IPS-18a (cell line): ENCODE measurements around the gene SLC6A18.

Source experiments
- H3K27ac ChIP-seq: one replicate; pipeline ENCODE4 v1.5.1; 2013; ENCODE audit warnings: low read length
- H3K27me3 ChIP-seq: one replicate; pipeline ENCODE4 v1.6.1; 2013; ENCODE audit warnings: mild to moderate bottlenecking, low read length; ENCODE audit not compliant: control insufficient read depth, insufficient read depth
- H3K36me3 ChIP-seq: one replicate; pipeline ENCODE4 v1.6.1; 2013; ENCODE audit warnings: low read depth, low read length; ENCODE audit not compliant: control insufficient read depth
- H3K4me1 ChIP-seq: one replicate; pipeline ENCODE4 v1.6.1; 2013; ENCODE audit warnings: low read depth, low read length; ENCODE audit not compliant: control insufficient read depth
- H3K4me3 ChIP-seq: one replicate; pipeline ENCODE4 v1.5.1; 2013; ENCODE audit warnings: low read length
- H3K9ac ChIP-seq: one replicate; pipeline ENCODE4 v1.6.1; 2013; ENCODE audit warnings: mild to moderate bottlenecking, low read length, moderate library complexity
- H3K9me3 ChIP-seq: one replicate; pipeline ENCODE4 v1.6.1; 2013; ENCODE audit warnings: low read depth, low read length; ENCODE audit not compliant: control insufficient read depth

The SLC6A18 gene

GRCh38 chr5:1189269-1189668, 35.9 kb upstream of the SLC6A18 start:
- Histone ChIP-seq H3K4me3 (no peak overlapping the region), H3K27ac (no peak overlapping the region), H3K4me1 (no peaks in the 10 kb centered on the region), H3K27me3 (peaks cover 5% of the 10 kb centered on the region), H3K9ac (no peak overlapping the region), H3K36me3 (no peaks in the 10 kb centered on the region), H3K9me3 (no peaks in the 10 kb centered on the region)

DNA sequence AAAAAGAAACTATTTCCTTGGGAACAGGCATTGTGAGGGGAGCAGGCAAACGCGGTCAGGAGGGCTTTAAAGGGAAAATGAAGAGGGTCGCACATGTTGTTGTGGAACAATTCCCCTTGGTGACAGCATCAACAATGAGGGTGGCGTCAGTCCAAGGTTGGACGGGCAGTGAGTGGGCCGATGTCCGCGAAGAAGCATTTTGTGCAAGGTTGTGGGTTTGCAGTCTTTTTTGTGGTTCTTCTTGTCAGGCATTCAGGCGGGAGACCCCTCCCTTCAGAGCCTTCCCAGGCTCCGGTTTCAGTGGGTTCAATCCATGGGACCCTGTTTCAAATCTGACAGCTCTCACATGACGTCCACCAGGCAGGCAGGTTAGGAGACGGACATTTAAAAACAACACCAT, 34.9 kb upstream of the SLC6A18 start:
- no peaks in the 10 kb centered on the region for H3K36me3 ChIP-seq
- H3K4me1 ChIP-seq, result no peaks in the 10 kb centered on the region
- H3K9ac ChIP-seq, result no peak overlapping the region
- H3K27ac ChIP-seq, result no peak overlapping the region
- H3K4me3 ChIP-seq, result no peak overlapping the region
- no peaks in the 10 kb centered on the region for H3K9me3 ChIP-seq
- peaks cover 5% of the 10 kb centered on the region for H3K27me3 ChIP-seq

GRCh38 chr5:1190837-1191239, 34.3 kb upstream of the SLC6A18 start:
- Histone ChIP-seq H3K27me3 (peaks cover 5% of the 10 kb centered on the region), H3K9ac (no peak overlapping the region), H3K27ac (no peak overlapping the region), H3K36me3 (no peaks in the 10 kb centered on the region), H3K9me3 (no peaks in the 10 kb centered on the region), H3K4me3 (no peak overlapping the region), H3K4me1 (no peaks in the 10 kb centered on the region)

DNA sequence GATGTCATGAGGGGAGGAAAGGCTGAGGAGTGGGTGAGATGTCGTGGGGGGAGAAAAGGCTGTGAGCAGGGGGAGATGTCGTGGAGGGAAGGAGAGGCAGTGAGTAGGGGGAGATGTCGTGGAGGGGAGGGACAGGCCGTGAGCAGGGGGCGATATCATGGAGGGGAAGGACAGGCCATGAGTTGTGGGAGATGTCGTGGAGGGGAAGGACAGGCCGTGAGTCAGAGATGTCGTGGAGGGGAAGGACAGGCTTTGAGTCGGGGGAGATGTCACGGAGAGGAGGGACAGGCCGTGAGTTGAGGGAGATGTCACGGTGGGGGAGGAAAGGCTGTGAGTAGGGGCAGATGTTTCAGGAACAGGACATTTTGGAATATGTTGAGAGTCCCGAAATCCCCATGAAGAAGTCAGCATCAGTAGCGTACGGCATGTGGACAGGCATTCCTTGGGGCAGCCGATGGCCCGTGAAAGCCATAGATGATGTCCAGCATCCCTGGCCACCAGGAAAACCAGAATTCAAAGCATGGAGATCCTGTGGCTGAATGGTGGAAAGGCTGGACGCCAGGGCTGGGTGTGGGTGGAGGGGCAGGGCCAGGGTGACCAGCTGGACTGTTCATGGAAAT, 32.1 kb upstream of the SLC6A18 start:
- H3K4me3 ChIP-seq, result no peak overlapping the region
- no peak overlapping the region for H3K9ac ChIP-seq

DNA sequence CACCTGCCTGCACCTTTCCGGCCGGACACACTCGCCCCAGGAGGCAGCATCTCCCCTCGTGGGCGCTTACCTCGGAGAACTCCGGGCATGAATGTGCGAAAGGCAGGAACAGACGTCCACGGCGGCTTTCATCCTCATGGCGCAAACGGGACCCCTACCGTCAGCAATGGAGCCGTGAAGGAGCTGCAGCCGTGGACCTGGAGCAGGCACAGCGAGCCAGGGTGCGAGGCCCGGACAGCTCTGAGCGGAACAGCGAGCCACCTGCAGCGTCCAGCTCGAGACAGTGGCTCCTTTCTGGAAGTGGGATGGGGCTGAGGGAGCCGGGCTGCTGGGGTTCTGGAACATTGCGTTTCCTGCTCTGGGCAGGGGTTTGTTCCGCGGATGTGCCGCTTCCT, 31.6 kb upstream of the SLC6A18 start:
- Histone ChIP-seq H3K4me3 (no peak overlapping the region), H3K36me3 (no peaks in the 10 kb centered on the region), H3K9ac (no peak overlapping the region), H3K27ac (no peak overlapping the region), H3K9me3 (no peaks in the 10 kb centered on the region), H3K4me1 (no peaks in the 10 kb centered on the region), H3K27me3 (peaks cover 5% of the 10 kb centered on the region)

More for the DNA sequence above, 32.1 kb upstream of the SLC6A18 start:
- no peak overlapping the region for H3K27ac ChIP-seq
- no peaks in the 10 kb centered on the region for H3K9me3 ChIP-seq
- no peaks in the 10 kb centered on the region for H3K4me1 ChIP-seq
- no peaks in the 10 kb centered on the region for H3K36me3 ChIP-seq
- peaks cover 5% of the 10 kb centered on the region for H3K27me3 ChIP-seq

- H3K27me3 ChIP-seq, result peaks cover 5% of the 10 kb centered on the region
- no peaks in the 10 kb centered on the region for H3K36me3 ChIP-seq
- no peak overlapping the region for H3K9ac ChIP-seq
- no peak overlapping the region for H3K27ac ChIP-seq
- no peaks in the 10 kb centered on the region for H3K9me3 ChIP-seq
- H3K4me3 ChIP-seq, result no peak overlapping the region
- H3K4me1 ChIP-seq, result no peaks in the 10 kb centered on the region
Observed at GRCh38 chr5:1194378-1194777, 30.8 kb upstream of the SLC6A18 start.

DNA sequence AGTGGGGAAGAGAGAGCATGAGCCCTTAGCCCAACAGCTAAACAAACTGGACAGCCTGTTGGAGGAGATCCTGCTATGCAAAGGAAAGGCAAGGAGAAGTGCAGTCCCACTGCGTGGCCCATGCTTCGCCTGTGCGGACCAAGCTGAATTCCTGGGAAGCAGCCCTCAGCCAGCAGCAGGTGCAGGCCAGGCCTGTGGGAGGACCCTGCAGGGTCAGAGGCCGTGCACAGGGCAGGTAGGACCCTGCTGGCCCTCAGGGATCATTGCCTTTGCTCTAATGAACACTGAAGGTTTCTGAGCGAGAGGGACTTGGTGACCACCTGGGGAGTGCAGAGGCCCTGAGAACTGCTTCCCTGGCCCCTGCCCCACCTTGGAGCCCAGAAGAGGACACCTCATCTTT, 29.7 kb upstream of the SLC6A18 start:
- Histone ChIP-seq H3K9ac (no peak overlapping the region), H3K27me3 (peaks cover 5% of the 10 kb centered on the region), H3K27ac (no peak overlapping the region), H3K9me3 (no peaks in the 10 kb centered on the region), H3K36me3 (no peaks in the 10 kb centered on the region), H3K4me1 (no peaks in the 10 kb centered on the region), H3K4me3 (no peak overlapping the region)

- no peaks in the 10 kb centered on the region for H3K9me3 ChIP-seq
- H3K36me3 ChIP-seq, result no peaks in the 10 kb centered on the region
- no peak overlapping the region for H3K9ac ChIP-seq
- no peaks in the 10 kb centered on the region for H3K4me1 ChIP-seq
- no peak overlapping the region for H3K4me3 ChIP-seq
- H3K27ac ChIP-seq, result no peak overlapping the region
- peaks cover 5% of the 10 kb centered on the region for H3K27me3 ChIP-seq
Observed at GRCh38 chr5:1195916-1196315, 29.3 kb upstream of the SLC6A18 start.

DNA sequence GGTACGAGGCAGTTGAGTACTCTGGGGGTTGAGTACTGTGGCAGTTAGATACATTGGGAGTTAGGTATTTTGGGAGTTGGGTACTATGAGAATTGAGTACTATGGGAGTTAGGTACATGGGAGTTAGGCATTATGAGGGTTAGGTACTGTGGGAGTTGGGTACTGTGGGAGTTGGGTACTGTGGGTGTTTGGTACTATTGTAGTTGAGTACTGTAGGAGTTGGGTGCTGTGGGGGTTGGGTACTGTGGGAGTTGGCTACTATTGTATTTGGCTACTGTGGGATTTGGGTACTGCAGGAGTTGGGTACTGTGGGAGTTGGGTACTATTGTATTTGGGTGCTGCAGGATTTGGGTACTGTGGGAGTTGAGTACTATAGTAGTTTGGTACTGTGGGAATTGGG, 28.6 kb upstream of the SLC6A18 start:
- H3K4me3 ChIP-seq, result no peak overlapping the region
- H3K27me3 ChIP-seq, result peaks cover 5% of the 10 kb centered on the region
- no peaks in the 10 kb centered on the region for H3K9me3 ChIP-seq
- no peaks in the 10 kb centered on the region for H3K36me3 ChIP-seq
- no peak overlapping the region for H3K9ac ChIP-seq
- no peaks in the 10 kb centered on the region for H3K4me1 ChIP-seq
- H3K27ac ChIP-seq, result no peak overlapping the region

DNA sequence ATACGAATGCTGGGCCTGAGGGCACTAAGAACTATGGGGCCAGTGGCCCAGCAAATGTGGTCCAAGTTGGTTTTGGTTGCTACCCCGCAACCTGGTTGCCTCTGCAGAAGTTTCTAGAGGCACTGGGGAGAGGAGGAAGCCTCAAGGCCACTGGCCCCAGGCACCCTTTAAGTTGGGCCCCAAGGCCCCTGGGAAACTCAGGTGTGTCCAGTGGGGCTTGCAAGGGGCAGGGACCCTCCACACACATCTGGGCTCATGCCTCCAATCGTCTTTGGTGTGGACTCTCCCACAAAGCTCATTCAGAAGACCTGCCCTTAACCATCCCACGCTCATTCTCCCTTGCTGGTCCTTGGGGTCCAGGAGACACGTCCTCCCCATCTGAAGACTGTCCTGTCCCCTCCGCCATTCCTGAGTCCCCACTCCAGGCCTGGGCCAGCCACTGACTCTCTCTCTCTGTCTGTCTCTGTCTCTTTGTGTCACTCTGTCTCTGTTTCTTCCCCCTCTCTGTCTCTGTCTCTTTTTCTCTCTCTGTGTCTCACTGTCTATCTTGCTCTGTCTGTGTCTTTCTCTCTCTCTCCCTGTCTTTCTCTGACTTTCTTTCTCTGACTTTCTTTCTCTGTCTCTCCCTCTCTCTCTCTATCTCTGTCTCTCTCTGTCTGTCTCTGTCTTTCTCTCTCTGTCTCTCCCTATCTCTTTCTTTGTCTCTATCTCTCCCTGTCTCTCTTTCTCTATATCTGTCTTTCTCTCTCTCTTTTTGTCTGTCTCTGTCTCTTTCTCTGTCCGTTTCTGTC, 27.1 kb upstream of the SLC6A18 start:
- Histone ChIP-seq H3K27me3 (no peaks in the 10 kb centered on the region), H3K9ac (no peak overlapping the region), H3K27ac (no peak overlapping the region), H3K9me3 (no peaks in the 10 kb centered on the region), H3K4me3 (no peak overlapping the region), H3K36me3 (no peaks in the 10 kb centered on the region), H3K4me1 (no peaks in the 10 kb centered on the region)

DNA sequence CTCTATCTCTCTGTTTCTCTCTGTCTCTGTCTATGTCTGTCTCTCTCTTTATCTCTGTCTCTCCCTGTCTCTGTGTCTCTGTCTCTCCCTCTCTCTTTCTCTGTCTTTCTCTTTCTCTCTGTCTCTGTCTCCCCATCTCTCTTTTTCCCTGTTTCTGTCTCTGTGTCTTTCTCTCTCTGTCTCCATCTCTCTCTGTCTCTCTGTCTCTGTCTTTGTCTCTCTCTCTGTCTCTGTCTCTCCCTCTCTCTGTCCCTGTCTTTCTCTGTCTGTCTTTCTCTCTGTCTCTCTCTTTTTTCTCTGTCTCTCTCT, 25.9 kb upstream of the SLC6A18 start:
- no peaks in the 10 kb centered on the region for H3K36me3 ChIP-seq
- no peak overlapping the region for H3K9ac ChIP-seq
- no peaks in the 10 kb centered on the region for H3K4me1 ChIP-seq
- H3K9me3 ChIP-seq, result no peaks in the 10 kb centered on the region
- H3K27me3 ChIP-seq, result no peaks in the 10 kb centered on the region
- H3K4me3 ChIP-seq, result no peak overlapping the region
- no peak overlapping the region for H3K27ac ChIP-seq
